AG10803 (cell line): ENCODE data around the gene HPSE.
"Not testable (repeated sequence)": the region's sequence is repeated elsewhere in the genome, so short reads cannot be mapped to it uniquely, and the experiment has no call there.

Experiments used
- DNase-seq: peaks from one replicate; pipeline ENCODE4 v3.0.0; 2010; ENCODE audit warnings: low read depth
- H3K4me3 ChIP-seq: 2 replicates; pipeline ENCODE4 v1.5.1; 2011; ENCODE audit warnings: mild to moderate bottlenecking, low read length, control low read depth
- CTCF ChIP-seq: conservative IDR thresholded peaks from 2 replicates; pipeline ENCODE4 v1.5.1; 2011; ENCODE audit warnings: mild to moderate bottlenecking, low read length, control low read depth, inconsistent platforms

The HPSE gene

GRCh38 chr4:83331956-83332355, 2.7 kb downstream of the HPSE start:
- TF ChIP-seq CTCF, result no peak
- DNase-seq, result no peak
- H3K4me3 ChIP-seq, result no peak overlapping the region

GRCh38 chr4:83329521-83330110, 5.0 kb downstream of the HPSE start:
- H3K4me3 ChIP-seq, result no peak overlapping the region
- TF ChIP-seq CTCF, result no peak
- DNase-seq, result peak; percentile 15

- no peak for DNase-seq
- H3K4me3 ChIP-seq, result no peak overlapping the region
- no peak for TF ChIP-seq CTCF
These were observed 6.0 kb downstream of the HPSE start for GRCh38 chr4:83328521-83329187.

- DNase-seq, result no peak
- H3K4me3 ChIP-seq, result no peak overlapping the region
- no peak for TF ChIP-seq CTCF
These were observed 8.1 kb downstream of the HPSE start for GRCh38 chr4:83326546-83326945.

- H3K4me3 ChIP-seq, DNase-seq: not testable (repeated sequence)
These were observed 9.3 kb downstream of the HPSE start for GRCh38 chr4:83325306-83325705.

GRCh38 chr4:83323136-83323535, 11.5 kb downstream of the HPSE start:
- DNase-seq, result no peak
- no peak for TF ChIP-seq CTCF
- no peak overlapping the region for H3K4me3 ChIP-seq

- peak; percentile 63 for DNase-seq
- H3K4me3 ChIP-seq, result no peak overlapping the region
- no peak for TF ChIP-seq CTCF
These were observed 14.1 kb downstream of the HPSE start for GRCh38 chr4:83320548-83320947.
